Right renal pelvis (tissue), 4 donors: ENCODE measurements around the gene FAM76A. TPM values are rescaled to one million over a fixed set of nuclear protein-coding genes. Genes with fewer than 3 reads are reported as not detected.

Experiments used
- DNase-seq, 4 donors: peaks; one replicate each; pipeline ENCODE4 v3.0.0-alpha.2; 2013; ENCODE audit warnings: low read depth in 4 of 4, low spot score in 3 of 4, missing footprints in 1 of 4
- polyA plus RNA-seq, 4 donors: library from polyadenylated mRNA; unstranded; fragments of 120-200 nt; gene quantifications; one replicate each; pipeline ENCODE4 v1.2.1, GENCODE V29; 2013; ENCODE audit not compliant: insufficient read length in 4 of 4

FAM76A gene
- polyA plus RNA-seq, 4 donors, result 11.4 to 14.7 (median 13.7) TPM

DNA sequence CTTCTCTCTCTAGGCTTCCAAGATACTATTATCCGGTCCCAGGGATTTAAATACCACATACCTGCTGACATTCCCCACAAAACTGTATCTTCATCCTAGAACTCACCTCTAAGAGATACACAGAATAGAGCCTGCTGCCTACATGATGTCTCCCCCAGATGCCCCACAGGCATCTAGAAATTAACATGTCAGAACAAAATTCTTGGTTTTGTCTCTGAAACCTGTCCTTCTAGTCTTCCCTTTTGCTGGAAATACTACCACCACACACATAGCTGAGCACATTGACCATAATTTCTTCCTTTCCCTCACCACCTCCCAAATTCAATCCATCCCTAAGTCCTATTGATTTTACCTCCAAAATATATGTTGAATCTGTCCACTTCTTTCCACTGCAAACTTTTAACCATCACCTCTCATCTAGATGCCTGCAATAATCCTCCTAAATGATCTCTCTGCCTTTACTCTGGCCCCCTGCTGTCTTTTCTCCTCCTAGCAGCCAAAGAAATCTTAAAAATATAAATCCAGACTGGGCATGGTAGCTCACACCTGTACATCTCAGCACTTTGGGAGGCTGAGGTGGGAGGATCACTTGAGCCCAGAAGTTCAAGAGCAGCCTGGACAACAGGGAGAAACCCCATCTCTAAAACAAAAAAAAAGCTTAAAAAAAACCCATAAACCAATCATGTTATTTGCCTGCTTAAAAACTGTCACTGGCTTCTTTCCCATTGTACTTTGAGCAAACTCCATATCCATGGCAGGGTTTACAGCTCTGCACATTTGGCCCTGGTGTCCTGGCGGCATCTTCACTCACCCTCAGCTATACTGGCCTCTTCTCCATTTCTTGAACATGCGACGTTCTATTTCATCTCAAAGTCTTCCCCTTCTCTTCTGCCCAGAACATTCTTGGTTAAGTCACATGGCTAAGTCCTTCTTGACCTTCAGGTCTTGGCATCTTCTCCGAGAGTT lies 6.2 kb upstream of the FAM76A start:
- no peak for DNase-seq

DNA sequence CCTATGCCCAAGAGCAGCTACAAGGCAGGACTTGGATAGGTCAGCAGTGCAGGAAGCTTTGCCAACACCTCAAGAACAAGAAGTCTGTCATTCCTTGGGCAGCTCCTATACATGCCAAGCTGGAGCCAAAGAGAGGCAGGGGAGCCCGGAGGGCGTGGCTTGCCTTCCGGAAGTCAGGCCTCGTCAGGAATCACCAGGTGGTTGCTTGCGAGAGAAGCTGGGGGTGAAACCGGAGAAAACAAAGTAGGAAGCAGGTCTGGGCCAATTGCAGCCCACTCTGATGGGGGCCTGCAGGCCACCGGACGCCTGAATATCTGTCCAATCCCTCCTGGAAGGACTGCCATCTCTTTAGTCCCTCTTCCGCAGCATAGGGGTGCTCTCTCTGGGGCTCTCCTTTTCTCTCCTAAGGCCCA lies 794 bp upstream of the FAM76A start:
- DNase-seq, result peak in 1 of 4 donors; percentile 25

- DNase-seq, result peak in 2 of 4 donors; percentile 28
Observed at GRCh38 chr1:27726173-27727044, 648 bp downstream of the FAM76A start.

DNA sequence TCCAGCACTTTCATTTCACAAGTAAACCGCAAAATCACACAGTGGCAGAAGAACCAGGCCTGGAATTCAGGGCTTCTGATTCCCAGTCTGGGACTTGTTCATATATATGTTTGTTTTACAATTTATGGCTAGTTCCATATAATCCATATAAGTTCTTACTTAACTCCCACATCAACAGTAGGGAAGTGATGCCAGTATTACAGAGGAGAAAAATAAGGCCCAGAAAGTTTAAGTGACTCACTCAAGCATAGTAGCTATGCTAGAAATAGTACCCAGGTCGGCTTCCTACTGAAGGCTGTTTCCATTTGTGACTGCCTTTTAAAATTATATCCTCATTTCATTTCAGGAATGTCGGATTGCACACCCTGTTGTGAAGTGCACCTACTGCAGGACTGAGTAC lies 1.4 kb downstream of the FAM76A start:
- DNase-seq, result no peak

DNA sequence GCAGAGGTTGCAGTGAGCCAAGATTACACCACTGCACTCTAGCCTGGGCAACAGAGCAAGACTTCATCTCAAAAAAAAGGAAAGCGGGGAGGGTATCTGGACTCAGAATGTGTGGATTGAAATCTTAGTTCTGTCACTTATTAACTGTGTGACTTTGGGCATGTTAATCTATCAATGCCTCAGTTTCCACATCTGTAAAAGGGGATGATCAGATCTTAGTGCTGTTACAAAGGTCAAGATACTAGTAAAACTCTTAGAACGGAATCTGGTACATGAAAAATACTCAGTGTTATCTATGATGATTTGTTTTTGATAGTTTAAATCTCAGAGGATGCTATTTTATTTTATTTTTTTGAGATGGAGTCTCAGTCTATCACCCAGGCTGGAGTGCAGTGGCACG lies 10.5 kb downstream of the FAM76A start:
- no peak for DNase-seq

DNA sequence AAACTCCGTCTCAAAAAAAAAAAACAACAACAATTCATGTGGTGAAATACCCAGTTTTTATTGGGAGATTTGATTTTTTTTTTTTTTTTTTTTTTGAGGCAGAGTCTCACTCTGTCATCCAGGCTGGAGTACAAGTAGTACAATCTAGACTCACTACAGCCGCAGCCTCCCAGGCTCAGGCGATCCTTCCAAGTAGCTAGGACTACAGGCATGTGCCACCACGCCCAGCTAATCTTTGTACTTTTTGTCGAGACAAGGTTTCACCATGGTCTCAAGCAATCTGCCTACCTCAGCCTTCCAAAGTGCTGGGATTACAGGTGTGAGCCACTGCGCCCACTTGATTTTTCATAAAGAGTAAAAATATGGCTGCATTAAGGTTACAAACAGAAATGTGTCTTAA lies 15.4 kb downstream of the FAM76A start:
- no peak for DNase-seq

DNA sequence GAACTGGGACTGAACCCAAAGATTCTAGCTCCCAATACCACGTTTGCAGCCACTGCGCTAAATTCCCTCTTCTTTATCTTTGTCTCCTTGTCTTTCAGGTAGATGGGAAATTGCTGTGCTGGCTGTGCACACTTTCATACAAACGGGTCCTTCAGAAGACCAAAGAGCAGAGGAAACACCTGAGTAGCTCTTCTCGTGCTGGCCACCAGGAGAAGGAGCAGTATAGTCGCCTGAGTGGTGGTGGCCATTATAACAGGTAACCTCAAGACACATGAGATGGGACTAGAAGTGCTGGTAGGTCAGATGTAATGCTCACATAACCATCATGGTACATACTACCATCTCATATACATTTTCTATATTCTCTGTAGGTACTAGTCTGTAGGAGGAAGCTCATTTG lies 18.8 kb downstream of the FAM76A start:
- no peak for DNase-seq

GRCh38 chr1:27745466-27745865 lies 19.7 kb downstream of the FAM76A start:
- DNase-seq, result no peak

- DNase-seq, result no peak
Observed at GRCh38 chr1:27752360-27752759, 26.6 kb downstream of the FAM76A start.

GRCh38 chr1:27755286-27755685 lies 29.5 kb downstream of the FAM76A start:
- DNase-seq, result no peak

GRCh38 chr1:27755865-27756264 lies 30.1 kb downstream of the FAM76A start:
- no peak for DNase-seq

DNA sequence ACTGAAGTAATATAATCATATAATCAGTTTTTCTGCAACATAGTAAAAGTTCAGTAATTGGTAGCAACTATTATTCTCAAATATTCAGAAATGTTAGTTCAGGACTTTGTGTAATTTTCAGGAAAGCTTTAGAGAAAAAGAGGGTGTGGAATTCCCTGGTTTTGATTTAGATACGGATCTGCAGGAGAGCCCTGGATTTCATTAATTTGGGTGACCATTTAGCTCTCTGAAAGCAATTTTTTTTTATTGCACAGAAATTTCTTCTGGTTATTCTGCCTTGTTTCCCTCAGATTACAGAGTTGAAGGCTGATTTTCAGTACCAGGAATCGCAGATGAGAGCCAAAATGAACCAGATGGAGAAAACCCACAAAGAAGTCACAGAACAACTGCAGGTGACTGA lies 33.5 kb downstream of the FAM76A start:
- no peak for DNase-seq

DNA sequence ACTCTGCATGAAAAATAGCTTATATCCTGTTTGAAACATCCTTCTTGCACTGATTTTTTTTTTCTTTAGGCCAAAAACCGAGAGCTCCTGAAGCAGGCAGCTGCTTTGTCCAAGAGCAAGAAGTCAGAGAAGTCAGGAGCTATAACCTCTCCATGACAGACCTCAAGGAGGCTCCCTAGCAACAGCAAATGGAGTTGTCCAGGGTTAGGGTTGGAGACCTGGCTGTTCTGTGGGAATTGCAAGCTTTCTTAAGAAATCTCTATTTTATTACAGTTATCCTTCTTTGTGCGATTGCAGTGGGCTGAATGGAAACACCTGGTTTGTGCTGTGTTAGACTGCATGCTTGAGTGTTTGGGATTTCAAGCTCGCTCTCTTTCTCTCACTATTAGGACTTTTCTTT lies 34.7 kb downstream of the FAM76A start:
- no peak for DNase-seq

GRCh38 chr1:27762033-27762432 lies 36.3 kb downstream of the FAM76A start:
- no peak for DNase-seq

GRCh38 chr1:27763358-27763757 lies 37.6 kb downstream of the FAM76A start:
- DNase-seq, result no peak

DNA sequence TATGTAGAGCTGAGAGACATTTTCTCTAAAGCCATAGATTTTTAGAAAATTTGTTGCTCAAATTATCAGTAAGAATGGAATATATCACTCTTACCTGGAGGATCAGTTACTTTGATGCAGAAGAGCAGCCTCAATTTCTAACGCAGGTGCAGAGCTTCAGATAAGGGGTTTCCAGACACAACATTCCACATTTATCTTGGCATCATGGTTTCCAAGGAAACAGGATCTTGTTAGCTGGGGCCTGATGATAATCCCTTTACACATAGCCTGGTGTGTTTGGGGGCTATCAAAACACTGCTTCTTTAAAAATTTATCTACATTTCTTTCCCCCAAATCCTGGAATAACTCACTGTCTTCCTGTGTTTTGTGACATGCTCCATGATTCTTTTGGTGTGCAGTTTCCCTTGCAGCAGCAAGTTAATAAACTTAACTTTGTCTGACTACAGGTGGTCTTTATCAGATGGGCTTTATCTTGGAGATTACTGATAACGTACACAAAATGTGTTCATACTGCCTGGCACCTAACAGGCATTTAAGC lies 44.6 kb downstream of the FAM76A start:
- no peak for DNase-seq

DNA sequence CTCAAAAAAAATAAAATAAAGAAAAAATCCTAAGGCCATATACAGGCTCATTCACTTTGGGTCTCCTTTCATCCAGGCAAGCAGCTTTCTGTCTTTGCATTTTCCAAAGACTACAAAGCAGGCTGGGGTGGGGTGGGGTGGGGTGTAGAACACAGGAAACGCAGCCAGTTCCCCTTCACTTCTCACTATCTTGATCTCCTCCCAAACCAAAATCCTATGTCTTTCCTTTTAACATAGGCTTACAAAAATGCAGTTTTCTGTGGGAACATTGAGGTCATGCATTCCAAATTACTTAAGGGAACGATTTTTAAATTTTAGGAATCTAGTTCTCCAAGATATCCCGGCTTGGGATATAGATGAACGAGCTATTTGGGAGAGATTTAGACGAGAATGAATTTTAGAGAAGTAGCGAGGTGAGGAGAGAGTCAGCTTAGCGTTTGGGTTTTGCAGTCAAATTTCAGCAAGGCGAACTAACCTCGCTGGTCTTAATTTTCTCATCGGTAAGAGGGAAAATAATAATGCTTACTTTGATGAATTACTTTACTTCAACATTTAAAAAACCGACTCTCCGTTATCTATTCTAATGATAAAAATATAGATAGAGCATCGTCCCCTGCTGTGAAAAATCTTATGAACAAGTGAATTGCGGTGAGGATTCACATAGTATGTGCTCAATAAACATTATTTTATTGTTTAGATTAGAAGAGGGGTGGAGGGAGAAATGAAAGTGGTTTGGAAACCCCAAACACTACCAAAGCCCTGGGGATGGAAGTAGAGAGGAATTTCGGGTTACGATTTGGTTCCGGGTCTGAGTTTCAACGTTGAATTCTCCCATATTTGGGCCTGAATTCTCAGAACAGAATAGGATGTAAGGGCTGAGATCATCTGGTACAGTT lies 46.5 kb downstream of the FAM76A start:
- no peak for DNase-seq

GRCh38 chr1:27772932-27773825 lies 47.4 kb downstream of the FAM76A start, which contains the start of gene STX12:
TSS of gene STX12 (plus strand) at chr1:27773219. CDS start at chr1:27773308, 89 bp downstream.
- DNase-seq, result peak; percentile 97 to 99 (median 98)

GRCh38 chr1:27773826-27774445 lies 48.2 kb downstream of the FAM76A start:
- DNase-seq, result no peak
